ENCODE data around the gene MUC12.
"Not testable (repeated sequence)": the region's sequence is repeated elsewhere in the genome, so short reads cannot be mapped to it uniquely, and the experiment has no call there.

- TF ChIP-seq CTCF, POLR2A (IDR thresholded peaks at IDR 0.05): not testable (repeated sequence)
Measured at GRCh38 chr7:100992280-100992679, 22.9 kb downstream of the MUC12 start.
